CD1c-positive myeloid dendritic cell (primary cell): ENCODE results near the gene PRSS56.

Experiments used
- DNase-seq: peaks from one replicate; pipeline ENCODE4 v3.0.0-alpha.2; 2016; ENCODE audit errors: extremely low spot score

Gene PRSS56

DNA sequence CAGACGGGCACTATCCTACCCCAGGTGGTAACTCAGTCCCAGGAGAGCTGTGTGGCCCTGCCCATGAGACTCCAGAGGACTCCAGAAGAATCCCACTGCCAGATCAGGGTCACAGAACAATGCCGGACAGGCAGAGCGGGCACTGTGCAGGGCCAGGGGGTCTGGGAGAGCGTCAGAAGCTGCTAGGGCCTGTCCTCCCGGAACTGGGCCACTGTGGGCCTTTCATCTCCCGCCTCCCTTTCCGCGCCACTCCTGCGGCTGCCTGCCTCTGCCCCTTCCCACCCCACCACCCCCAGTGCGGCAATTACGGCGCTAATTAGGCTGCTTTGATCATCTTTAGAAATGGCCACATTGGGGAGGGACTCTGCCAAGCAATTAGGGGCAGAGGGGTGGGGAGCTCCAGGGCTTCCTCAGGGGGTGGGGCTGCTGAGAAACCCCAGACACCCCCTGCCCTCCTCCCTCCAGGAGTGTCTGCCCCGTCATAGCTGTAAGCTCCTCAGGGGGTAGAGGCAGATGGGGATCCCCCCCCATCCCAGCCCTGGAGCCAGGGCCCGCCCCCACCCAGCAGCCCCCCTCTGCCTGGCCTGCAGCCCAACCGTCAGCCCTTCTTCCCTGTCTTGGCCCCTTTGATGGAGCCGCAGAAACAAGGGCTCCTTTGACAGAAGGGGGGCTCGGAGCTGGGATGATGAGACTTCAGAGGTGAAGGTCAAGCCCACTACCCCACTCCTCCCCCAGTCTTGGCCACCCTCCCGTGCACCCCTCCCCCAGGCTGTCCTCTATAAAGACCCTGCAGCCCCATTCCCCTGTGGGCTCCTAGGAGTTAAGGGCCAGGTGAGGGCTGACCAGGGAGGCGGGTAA, at the start of gene PRSS56:
TSS of gene PRSS56 (plus strand) at position 808 of the 858 bp plus-strand sequence. CDS start 211 bp downstream, outside the sequence.
- DNase-seq: no peak

DNA sequence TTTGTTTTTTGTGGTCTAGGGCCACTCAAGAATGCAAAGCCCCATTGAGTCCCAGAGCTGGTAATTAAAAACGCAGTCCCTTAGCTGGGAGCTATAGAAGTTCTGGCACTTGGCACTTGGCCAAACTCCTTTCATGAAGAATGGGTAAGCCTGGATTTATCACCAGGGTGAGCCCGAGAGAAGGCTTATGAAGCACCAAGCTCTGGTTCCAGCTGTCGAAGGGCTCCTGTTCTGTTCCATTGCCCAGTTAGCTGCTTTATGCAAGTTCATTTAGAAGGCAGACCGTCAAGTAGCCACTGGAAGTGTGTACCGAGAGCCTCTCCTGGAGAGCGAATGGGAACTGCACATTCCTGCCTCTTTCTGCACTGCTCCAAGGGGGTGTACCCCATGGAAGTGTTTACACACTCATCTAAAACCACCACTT, 46.7 kb upstream of the PRSS56 start:
- DNase-seq: no peak

DNA sequence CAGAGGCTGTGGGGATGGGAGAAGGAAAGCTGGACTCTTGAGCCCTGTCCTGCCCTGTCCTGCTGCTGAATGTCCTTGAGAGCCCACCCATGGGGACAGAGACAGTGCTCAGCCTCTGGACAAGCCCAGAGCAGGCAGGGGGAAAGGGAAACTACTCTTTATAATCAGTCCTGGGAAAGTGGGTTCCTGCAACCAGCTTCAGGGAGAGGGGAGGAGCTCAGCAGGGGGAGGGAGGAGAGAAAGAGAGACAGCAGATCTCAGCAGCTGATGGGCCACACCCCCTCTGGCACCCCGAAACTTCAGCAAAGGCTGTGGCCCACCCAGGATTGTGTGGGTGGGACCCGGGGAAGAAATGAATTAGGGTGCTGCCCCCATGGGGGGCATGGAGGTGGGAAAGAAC, 44.1 kb upstream of the PRSS56 start:
- DNase-seq: no peak

DNA sequence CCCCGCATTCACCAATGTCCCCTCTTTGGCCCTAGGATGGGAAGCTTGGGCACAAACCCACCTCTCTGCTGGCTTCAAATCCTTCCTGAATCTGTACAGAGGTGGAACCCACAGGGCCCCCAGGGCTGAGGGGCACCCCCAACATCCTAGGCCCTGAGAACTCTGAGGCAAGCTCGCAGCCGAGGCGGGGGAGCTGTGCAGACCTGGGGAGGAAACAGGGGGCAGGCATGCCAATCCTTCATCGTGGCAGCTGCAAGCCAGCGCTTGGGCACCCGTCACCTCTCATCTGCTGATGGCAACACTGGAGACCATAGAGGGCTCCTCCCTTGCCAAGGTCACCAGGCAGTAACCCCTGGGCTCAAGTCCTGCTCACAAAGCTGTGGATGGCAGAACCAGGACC, 43.4 kb upstream of the PRSS56 start:
- no peak for DNase-seq

DNA sequence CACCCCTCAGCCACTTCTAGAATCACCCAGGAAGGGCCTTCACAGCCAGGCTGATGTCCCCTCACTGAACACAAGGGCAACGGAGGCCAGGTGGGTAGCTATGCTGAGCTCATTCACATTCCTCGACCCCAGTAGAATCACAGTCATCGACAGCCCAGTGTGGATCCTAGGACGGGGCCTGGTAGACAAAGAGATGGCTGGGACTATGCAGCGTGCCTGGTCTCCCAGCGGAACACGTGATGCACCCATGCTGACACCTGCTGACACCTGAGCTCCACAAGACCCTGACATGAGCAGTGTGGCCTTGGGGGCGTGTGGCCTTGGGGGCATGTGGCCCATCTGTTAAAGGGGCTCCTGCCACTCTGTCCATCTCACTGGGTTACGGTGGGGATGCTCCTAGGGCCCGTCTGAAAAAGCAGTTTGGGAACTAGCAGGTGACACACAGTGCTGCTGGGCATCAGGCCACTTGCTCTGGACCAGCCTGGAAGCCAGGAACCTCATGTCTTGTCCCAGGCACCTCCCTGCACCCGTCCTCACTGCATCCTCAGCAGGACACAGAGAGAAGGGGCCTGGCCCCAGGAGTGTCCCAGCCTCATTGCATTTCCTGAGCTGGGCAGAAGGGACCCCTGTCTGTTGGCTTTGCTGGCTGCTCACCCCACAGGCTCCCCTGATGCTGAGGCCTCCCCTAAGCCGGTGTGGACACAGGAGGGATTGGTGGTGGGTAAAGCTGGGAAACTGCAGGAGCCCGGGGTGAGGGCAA, 42.3 kb upstream of the PRSS56 start:
- no peak for DNase-seq

DNA sequence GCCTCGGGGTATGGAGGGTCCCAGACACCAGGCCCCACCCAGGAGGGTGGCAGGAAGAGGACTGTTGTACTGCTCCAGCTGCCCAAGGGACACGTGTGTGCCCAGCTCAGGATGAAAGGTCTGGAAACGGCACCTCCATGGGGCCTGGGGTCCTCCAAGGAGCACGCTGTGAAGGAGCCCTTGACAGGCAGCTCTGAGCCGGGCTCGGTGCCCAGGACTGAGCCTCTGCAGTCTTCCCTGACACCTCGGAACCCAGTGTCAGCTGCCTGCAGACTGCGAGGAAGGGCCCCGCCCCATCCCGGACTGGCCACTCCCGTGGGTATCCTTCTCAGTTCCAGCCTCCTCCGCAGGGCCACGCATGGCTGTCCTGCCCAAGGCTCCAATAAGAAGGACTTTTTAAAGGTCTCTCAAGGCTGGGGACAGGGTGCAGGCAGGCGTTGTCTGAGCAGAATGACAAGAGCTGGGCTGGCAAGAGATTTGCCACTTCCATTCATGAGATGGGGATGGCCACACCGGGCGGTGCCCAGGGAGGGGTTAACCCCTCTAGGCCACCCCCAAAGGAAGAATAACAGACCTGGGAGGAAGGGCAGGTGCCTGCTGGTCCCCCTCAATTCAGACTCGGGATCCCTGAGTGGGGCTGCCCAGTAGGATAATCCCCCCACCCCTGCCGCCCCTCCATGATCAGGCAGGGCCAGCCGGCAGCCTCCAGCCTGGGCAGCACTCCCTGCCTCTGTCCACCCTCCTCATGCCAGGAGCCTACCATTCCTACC, 41.4 kb upstream of the PRSS56 start:
- DNase-seq: no peak

DNA sequence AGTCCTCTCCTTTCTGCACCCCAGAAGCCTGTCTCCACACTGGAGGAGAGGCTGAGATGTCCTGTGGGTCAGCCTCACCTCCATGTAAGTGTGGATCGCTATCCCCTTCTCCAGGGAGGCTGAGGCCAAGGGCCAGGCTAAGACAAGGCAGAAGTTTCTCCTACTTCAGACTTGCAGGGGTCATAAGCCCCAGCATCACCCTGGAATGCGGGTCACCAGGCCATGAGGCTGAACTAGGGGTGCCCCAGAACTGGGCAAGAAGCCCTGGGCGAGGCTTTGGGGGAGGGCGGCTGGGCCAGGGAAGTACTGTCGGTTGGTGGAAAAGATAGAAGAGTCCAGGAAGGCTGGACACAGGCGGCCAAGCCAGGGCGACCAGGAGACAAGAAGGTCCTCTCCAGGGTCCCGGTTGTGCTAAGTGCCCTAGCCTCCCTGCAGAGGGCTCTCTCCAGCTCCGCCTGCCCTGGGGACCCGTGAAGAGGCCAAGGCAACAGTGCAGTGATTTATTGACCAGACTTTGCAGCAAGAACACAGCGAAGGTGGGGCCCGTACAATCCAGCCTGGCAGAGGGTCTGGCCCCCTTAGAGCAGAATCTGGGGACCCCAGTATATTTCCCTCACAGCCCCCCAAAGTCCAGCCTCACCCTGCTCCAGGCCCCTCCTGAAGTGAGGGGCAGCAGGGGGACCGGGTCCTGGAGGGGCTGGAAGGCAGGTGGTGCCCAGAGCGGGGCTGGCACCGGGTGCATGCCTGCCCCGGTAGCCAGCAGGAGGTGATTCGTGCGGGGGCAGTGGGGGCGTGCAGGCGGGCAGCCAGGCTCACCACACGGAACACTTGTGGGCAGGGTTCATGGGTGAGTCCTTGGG, 40.6 kb upstream of the PRSS56 start:
- no peak for DNase-seq

DNA sequence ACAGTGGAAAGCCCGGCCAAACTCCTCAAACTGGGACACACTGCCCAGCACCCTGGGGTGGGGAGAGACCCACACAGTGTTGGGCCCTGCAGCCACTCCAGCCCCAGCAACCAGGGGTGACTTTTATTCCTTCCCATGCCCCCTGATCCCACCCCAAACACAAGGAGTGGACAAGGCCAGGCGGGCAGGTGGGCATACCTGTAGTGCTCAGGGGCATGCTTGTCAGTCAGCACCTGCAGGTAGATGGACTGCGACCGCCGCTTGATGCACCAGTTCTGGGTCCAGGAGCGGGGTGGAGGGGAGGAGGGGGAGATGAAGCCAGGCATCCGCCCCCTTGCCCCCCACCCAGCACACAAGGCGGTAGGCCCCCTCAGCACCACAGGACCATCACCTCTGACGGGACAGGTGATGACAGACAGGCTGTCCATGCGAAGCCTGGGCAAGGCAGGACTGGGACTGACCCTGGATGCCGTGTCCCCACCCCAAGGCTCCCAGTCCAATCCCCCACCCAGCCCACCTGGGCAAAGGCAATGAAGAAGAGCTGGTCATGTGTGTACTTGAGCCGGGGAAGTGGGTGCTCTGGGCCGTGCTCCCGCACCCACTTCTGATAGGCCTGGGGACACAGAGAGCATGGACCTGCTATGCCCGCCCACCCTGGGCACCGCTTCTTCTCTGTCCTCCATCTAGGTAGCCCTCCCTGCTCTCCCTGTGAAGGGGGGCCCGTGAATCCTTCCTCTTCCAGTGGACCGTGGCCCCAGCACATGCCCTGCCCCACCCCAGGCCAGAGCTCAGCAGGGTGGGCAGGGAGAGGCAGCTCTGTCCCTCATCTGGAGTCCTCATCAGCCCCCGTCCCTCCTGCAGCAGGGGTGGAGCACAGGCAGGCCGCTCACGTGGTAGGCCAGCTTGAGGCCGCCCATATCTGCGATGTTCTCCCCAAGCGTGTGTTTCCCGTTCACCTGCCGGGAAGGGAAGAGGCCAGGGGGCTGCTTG, 39.7 kb upstream of the PRSS56 start:
- no peak for DNase-seq

DNA sequence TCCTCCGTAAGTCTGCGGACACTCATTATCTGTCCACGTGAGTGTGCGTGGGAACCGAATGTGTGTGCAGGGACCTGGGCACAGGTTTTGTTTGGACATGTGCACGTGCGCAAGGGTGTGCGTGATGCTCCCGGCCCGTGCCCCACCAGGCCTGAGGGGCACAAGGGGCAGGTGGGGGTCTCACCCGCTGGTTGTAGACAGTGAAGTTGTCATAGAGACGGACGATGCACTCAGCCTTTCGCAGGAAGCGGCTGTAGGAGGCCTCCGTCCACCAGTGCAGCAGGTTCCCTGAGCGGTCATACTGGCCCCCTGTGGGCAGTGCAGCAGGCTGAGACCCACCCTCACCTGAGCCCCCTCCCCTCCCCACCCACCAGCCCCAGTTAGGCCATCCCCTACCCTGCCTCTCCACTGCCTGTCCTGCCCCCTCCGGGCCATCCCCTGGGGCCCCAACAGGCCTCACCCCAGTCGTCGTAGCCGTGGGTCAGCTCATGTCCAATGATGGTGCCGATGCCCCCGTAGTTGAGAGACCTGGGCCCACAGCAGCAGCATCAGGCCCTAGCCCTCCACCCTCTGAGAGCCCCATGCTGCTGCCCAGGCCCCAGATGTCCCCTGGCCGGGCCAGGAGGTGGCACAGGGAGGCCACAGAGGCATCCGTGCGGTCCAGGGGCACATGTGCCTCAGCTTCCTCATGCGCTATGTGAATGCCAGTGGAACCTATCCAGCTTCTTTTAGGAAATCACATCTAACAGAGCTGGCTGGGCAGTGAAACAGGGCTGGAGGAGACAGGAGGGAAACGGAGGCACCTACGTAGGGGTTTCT, 38.7 kb upstream of the PRSS56 start:
- DNase-seq: no peak

DNA sequence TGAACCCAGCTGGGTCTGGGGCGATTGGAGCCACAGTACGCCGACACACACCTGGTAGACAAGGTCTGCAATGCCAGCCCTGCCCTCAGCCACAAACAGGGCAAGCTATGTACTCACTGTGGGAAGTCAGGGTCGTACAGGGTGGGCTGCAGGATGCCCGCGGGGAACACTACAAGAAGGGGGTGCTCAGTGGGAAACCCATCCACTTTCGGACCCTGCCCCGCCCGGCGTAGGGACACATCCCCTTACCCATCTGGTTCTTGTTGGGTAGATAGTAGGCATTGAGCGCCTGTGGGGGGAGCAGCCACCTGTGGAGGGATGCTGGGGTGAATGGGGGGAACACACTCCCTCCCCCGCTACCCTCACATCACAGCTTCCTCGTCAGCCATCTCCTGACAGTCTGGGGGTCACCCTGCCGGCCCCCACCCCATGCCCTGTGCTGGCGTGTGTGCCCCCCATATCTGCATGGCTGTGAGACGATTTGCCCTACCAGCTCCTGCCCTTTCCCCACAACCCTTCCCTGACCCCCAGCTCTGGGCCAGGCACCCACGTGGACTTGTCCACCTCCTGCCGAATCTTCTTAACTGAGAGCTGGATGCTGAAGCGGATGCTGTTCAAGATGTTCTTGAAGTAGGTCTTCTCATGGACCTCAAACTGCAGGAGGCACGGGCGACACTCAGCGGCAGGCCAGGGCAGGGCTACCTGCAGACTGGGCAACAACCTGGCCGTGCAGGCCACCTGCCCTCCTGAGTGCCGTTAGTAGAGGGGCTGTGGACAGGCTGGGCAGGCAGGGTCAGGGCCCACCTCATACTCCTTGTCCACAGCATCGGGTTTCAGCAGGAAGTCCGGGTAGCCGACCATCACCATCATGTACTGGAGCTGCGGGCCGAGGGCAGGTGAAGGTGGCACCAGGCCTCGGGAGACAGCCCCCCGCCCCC, 37.6 kb upstream of the PRSS56 start:
- no peak for DNase-seq

DNA sequence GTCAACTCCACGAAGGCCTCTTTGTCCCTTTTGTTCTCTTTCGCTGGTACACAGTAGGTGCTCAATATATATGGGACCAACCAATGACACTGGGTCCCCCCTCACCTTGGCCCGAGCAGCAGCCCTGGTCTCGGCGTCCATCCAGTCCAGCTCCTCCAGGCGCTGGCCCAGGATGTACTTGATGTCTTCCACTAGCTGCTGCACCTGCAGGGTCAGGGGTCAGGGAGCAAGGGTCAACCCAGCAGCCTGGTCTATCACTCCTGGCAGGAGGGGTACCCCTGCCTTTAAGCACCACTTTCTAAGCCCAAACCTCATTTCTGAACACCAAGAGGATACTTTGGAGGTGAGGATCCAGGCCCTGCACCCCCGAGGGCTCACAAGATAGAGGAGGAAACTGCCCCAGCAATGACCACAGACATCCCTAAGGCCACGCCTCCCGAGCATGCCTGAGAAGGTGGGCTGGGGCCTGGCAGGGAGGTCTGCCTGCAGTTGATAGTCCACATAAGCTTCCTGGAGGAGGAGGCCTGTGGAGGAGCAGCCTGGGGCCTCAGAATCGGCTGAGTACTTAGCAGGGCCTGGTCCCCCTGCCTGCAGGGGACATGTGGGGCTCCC, 36.8 kb upstream of the PRSS56 start:
- no peak for DNase-seq

DNA sequence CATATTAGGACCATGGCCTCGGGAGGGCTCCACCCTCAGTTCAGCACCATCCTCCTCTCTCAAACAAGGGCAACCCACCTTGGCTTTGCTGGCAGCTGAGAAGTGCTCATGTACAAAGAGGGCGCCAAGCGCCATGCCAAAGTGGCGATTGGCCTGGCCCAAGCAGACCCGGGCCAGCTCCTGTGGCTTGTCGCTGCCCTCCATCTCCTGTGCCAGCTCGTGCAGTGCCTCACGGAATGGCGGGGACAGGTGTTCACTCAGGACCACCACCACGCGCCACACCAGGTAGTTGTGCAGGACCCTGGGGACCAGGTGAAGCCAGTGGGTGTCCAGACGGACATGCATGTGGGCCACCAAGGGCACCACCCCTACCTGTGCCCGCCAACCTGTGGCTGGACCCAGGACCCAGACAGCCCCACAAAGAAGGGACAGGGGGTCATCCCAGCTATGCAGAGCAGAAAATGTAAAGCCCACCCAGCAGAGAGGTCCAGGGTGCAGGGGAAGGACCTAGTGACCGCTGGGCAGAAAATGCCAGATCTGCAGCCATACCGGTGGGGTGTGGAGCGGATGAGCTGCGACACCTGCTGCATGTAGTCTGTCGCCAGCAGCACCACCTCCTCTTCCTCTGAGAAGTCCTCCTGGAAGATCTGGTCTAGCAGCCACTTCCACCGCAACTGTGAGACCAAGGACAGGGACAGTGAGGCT, 36.1 kb upstream of the PRSS56 start:
- DNase-seq: no peak

DNA sequence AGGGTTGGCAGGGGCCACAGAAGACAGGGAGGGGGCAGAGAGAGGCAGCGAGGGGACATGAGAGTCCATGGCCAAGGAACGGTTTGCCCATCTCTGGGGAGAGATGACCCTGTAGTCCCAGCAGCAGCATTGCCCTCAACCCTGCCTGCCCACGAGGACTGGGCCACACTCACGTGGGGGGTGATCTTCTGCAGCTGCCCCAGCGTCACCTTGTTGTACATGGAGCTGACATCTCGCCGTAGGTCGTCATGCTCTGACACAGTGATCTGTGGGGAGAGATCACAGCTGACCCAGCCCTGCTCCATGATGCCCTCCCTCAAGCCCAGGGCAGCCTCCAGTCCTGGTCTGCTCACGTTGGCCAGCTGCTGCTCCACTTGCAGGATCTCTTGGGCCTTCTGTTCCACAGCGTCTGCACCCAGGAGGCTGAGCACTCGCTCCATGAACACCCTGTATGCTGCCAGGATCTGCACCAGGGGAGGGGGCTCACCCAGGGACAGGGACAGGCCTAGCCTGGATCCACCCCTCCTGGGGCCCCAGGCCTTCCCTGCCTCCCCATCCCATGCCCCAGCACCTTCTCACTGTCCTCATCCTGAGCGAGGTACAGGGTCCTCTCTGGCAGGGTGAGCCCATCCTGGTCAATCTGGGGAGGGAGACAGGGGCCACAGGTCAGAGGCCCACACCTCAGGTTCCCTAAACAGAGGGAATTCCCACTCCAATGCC, 35.4 kb upstream of the PRSS56 start:
- DNase-seq: no peak

DNA sequence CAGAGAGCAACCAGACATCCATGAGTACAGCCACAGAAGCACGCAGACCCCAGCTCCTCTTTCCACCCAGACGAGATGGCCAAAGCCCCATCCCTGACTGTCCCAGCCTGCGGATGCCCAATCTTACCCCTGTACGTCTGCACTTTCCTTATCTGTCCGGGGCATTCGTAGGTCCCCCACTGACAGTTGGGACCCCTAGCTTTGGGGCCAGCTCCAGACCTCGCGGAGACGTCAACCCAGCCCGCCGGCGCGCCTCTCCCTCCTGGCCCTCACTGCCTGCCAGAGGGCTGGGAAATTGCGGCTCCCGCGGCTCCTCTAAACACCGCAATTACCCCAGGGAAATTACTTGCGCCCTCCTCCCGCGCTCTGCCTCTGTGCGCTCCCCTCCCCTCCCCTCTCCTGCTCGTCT, 34.8 kb upstream of the PRSS56 start:
- DNase-seq: no peak

DNA sequence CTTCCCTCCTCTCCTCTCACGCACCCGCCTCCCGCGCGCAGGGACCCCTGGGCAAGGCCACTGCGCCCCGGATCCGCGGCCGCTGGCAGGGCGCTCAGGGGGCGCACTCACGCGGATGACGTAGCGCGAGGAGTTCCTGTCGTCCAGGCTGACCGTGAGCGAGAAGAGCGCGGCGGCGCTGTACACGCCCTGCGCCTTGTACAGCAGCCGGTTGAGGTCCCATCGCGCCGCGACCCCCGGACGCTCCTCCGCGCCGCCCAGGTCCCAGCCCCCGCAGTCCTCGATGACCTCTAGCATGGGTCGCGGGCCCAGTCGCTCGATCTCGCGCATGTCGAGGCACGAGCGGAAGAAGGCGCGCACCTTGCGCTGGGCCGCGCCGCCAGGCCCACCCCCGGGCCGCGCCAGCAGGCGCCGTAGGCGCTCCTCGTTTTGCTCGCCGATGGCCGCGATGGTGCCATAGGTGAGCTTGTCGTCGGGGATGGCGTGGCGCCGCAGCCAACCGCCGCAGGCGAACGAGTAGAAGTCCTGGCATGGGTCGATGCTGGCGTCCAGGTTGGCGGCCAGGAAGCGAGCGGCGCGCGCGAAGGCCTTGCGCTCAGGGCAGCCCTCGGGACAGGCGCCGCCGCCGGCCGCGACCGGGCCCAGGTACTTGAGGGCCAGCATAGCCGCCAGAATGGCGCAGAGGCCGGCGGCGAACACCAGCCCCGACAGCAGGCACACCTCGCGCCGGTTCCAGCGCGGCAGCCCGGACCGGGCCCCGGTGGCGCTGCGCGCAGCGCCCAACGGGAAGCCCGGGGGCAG, 34.2 kb upstream of the PRSS56 start:
- no peak for DNase-seq
